GM19023 (cell line): Measurements from ENCODE around the gene ROBO1.
"Not testable (repeated sequence)": the region's sequence is repeated elsewhere in the genome, so short reads cannot be mapped to it uniquely, and the experiment has no call there.

Source experiments
- ATAC-seq: cut with Tn5 transposase; IDR thresholded peaks from one replicate; pipeline ENCODE4 v1.9.1; 2021; ENCODE audit warnings: mild to moderate bottlenecking, moderate library complexity; ENCODE audit not compliant: unreplicated experiment

ROBO1 gene

GRCh38 chr3:79325833-79326383 lies 441.9 kb downstream of the ROBO1 start:
- not testable (repeated sequence) for ATAC-seq

DNA sequence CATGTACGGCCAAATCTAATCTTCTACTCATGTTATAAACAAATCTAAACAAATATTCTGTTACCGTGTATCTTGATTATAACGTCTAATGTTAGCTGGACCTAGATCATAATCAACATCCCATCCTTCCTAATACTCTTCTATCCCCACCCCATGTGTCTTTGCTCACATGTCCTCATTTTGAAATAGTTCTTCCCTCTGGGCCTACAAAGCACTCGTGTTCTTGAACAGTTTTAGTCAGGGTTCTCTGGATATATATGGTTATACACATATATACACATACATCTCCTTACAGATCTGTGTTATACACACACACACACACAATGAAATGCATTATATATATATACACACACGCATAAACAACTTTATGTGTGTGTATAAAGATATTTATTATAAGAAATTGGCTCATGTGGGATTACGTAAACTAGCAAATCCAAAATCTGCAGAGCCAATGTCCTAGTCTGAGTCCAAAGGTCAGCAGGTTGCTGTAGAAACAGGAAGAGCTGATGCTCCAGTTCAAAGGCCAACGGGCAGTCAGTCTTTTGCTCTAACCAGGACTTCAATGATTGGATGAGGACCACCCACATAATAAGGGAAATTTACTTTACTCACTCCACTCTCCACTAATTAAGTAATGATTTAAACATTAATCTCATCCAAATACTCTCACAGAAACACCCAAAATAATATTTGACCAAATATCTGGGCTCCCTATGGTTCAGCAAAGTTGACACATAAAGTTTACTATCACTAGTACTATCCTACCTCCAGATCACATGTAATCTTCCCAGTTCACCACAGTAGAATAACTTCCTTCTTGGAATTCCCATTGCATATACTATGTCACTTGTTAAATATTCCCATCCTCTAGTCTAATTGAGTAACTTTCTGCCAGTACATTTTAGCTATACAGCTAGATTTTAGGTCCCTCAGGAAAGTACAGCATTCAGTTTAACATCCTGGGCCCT lies 450.0 kb downstream of the ROBO1 start:
- ATAC-seq, result no peak

- no peak for ATAC-seq
Observed at GRCh38 chr3:79314962-79315361, 452.8 kb downstream of the ROBO1 start.

DNA sequence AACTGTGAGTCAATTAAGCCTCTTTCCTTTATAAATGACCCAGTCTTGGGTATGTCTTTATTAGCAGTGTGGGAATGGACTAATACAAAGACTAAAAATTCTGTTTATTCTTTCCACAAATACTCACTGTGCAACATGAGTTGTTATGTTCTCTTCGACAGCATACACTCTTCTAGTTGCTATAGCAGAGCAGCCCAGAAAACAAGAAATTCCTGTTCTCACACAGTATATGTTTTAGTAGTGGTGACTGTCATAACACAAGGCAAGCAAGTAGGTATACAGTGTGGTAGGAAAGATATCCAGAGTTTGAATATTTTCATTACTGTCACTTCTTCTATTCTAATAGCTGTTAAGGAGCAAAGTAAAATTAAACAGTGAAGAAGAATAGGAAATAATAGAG lies 453.3 kb downstream of the ROBO1 start:
- no peak for ATAC-seq

DNA sequence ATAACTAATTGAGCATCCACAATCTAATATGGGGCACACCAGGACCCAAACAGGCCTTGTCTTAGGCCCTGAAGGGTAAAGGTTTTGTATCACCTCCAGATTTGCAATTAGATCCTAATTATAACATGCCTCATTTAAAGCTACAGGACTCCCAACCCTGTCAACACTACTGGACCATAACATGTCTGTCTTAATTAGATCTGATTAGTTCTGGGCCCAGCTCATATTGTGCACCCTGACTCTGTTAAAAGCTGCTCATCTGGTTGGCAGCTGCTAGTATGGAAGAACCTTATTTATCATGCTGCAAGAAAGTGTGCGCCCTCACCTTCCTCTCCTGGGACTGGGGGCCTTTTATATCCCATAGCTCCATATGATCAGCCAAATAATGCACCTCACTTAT lies 457.8 kb downstream of the ROBO1 start:
- ATAC-seq, result no peak

DNA sequence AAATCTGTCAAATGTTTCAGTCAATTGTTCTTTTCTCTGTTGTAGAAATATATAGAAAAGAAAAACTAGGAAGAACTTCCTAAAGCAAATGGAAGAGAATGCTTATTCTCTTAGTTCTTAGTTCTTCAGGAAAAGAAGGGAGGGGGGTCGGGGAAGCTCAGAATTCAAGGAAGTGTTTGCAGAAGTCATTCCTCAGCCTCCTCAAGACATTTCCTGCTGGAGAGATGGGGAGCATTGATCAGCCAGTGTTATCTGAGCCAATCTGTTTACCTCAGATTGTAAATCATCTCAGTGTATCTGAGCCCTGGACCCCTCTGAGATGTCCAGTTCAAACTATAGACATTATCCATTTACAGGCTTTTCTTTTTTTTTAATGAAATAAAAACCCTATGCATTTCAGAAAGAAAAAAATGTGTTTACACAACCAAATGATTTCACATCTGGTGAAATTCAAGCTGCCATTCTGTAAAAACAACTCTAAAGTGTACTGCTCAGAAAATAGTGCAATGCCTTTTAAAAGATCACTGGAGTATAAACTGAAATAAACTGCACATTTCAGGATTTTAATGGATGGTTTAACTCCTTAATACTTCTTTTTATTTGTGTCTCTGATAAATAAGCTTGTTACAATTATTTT lies 460.7 kb downstream of the ROBO1 start:
- ATAC-seq, result no peak

- ATAC-seq, result not testable (repeated sequence)
Observed at GRCh38 chr3:79299949-79300635, 467.7 kb downstream of the ROBO1 start.

- no peak for ATAC-seq
Observed at GRCh38 chr3:79297245-79297960, 470.4 kb downstream of the ROBO1 start.

DNA sequence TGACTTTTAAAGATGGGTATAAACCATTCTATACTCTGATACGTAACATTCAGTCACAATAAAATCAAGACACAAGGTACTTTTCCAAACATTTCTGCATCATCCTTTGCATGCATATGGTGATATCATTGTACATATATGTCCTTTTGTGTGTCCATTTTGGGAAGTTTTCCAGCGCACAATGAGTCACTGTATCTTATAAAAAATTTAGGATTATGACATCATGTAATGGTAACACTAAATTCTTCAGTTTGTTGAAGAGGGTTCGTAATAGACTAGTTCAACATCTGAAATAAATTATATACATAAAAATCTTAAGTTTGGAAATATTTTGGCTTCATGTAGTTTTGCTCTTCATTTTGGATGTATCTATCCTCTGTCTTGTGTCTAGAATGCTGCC lies 480.9 kb downstream of the ROBO1 start:
- no peak for ATAC-seq

DNA sequence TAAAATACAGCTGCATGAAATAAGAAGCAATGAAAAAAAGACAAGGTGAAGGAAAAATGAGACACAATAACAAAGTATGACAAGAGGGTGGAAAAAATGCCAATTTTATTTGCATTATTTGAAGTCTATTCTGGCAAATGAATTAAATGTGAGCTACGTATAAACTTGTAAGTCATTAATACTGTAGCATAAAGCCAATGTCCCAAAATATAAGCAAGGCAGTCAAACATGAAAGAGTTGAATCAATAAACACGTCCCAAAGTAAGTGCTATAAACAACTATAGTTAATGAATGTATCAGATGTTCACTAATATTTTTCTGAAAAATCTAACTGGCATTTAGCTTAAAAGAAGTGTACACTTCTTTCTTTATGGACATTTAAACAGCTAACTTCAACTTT lies 481.9 kb downstream of the ROBO1 start:
- ATAC-seq, result no peak

GRCh38 chr3:79285380-79285779 lies 482.4 kb downstream of the ROBO1 start:
- ATAC-seq, result no peak

- ATAC-seq, result no peak
Observed at GRCh38 chr3:79284781-79285180, 483.0 kb downstream of the ROBO1 start.

GRCh38 chr3:79278681-79279080 lies 489.1 kb downstream of the ROBO1 start:
- ATAC-seq, result no peak

GRCh38 chr3:79268422-79268821 lies 499.4 kb downstream of the ROBO1 start:
- no peak for ATAC-seq

GRCh38 chr3:79264892-79265291 lies 502.9 kb downstream of the ROBO1 start:
- no peak for ATAC-seq

GRCh38 chr3:79263423-79263822 lies 504.4 kb downstream of the ROBO1 start:
- ATAC-seq, result no peak

- ATAC-seq, result no peak
Observed at GRCh38 chr3:79258479-79258878, 509.3 kb downstream of the ROBO1 start.

DNA sequence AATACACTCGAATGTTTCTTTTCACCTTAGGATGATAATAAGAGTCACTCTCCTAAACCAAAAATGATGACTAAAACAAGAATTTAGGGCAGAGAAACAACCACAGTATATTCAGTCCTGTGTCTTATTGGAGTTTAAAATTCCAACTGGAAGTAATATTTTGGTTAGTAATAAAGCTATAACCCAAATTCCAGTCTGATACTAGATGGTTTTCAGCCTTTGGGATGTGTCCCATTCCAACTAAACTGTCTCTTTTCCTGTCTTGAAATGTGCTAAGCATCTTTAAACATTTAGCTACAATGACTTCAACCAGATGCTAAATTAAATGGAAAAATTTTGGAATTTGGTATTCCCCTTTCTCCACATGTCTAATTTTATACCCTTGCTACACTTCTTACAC lies 510.0 kb downstream of the ROBO1 start:
- no peak for ATAC-seq

GRCh38 chr3:79255702-79256101 lies 512.1 kb downstream of the ROBO1 start:
- ATAC-seq, result no peak

DNA sequence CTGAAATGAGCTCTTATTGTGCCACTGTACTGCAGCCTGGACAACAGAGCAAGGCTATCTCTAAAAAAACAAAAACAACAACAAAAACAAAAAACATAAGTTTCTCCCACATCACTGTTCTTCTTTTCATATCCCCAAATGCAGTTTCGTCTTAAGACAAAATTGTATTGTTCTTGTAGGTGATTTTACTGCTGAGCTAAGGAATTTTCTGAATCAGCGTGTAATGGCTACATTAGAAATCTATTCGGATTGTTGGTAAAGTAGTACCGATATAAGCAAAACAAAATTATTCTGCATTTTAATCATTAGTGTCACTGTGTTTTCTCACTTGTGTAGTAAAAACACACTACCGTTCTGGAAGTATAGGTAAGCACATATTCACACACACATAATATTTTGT lies 512.5 kb downstream of the ROBO1 start:
- ATAC-seq, result no peak

GRCh38 chr3:79253704-79254103 lies 514.1 kb downstream of the ROBO1 start:
- no peak for ATAC-seq
